Measurements from ENCODE around the gene RNU6-1. TPM values are rescaled to one million over a fixed set of nuclear protein-coding genes. Genes with fewer than 3 reads are reported as not detected.

Gene RNU6-1
- polyA plus RNA-seq, 1 donor = not detected

DNA sequence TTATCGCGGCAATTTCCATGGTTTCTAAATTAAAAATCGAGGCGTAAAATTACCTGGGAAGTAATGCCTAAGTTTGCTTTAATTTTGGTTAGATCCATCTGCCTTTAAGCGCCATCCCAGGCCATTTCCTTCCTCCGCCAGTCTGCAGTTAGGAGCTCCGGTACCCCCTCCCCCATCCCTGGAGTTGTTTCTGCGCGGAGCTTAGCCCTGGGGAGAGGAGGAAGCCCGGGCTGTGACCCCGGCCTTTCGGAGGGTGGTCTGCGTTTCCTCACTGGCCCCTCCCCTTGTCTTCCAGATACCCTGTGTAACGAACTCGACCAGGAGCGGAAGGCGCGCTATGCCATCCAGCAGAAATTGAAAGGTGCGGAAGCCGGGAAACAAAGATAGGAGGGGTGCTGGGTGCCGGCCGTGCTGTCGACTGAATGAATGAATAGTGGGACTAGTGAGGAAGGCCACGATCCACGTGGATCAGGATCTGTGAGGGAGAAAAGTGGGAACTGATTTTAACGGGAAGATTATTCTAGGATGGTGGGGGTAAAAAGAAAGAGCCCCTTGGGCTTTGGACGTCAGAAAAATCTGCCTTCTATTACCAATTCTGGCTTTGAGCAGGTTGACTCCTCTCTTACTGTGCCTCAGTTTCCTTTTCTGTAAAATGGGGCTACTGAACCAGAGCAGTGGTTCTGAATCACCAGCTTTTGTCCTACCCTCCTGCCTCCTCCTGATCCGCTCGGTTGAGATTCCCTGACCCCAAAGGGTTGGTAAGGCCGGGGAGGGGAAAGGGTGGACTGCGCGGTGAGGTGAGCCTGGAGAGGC lies 6.7 kb downstream of the RNU6-1 start:
- DNase-seq = no peak

DNA sequence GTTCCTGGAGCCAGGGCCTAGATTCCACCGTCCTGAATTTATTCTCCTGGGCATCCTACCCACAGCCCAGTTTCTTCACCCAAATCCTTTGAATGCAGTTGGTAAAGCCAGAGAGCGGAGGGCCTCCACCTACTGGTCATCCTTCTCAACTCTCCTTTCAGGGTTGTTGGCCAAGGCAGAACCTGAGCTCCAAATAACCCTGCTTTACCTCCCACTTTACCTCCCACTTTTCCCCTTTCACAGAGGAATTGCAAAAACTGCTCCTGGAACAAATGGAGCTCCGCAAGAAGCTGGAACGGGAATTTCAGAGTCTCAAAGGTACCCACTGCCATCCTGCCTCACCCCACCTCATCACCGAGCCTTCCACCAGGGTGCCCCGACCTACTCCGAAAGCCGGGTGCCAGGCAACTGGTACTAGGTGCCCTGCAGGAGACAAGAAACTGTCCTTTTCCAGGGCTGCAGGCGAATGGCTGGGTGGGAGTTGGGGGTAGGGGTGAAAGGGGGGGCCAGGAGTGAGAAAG lies 7.8 kb downstream of the RNU6-1 start:
- DNase-seq = no peak

DNA sequence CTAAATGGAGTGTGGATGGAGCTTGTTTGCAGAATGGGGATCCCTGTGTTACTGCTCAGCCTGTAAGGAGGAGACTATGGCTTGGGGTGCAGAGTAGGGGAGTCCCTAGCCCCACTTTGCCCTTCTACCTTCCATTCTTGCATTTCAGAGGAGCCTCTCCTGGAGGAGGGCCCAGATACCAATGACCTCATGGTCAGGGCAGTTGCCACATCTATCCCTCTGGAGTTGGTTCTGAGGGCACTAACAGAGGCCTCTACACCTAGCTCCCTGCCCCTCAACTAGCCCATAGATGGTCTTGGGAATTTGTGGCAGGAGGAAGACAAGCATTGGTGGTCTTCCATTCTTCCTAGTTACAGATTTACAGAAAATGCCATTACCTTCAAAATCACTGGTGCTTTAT lies 8.5 kb downstream of the RNU6-1 start:
- no peak for DNase-seq

DNA sequence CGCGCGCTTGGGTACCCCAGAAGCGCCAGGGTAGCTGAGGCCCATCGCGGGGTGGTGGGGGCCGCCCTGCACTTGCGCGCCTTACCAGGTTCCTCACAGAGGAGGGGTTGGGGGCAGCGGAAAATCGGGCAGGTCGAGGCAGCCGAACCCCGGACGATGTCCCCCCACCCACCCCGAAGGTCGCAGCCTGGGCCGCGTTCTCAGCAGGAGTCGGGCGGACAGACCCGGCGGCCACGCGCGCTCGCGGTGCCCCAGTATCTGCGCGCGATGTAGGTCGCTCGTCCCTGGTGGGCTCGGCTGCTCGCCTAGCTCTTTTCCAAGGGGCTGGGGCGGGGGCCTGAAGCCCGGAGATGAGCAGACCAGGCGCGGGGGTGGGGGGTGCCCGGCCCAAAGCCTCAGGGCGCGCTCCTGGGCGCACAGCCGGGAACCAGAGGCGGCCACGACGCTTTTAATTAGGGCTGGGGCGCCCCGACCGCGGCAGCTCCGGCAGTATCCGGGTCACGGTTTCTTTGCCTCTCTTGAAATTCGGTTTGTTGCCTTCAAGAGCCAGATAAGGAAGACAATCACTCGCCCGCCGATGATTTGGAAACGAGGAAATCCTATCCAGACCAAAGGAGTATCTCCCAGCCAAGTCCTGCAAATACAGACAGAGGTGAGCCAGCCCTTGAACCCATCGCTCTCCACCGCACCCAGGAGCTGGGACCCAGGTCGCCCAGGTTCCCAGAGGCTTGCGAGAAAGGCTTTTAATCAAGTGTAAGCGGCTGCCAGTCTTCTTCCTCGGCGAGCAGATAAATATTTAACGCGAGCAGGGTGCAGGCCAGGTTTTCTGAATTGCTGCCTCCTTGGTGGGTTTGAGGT lies 10.0 kb downstream of the RNU6-1 start:
- no peak for DNase-seq

DNA sequence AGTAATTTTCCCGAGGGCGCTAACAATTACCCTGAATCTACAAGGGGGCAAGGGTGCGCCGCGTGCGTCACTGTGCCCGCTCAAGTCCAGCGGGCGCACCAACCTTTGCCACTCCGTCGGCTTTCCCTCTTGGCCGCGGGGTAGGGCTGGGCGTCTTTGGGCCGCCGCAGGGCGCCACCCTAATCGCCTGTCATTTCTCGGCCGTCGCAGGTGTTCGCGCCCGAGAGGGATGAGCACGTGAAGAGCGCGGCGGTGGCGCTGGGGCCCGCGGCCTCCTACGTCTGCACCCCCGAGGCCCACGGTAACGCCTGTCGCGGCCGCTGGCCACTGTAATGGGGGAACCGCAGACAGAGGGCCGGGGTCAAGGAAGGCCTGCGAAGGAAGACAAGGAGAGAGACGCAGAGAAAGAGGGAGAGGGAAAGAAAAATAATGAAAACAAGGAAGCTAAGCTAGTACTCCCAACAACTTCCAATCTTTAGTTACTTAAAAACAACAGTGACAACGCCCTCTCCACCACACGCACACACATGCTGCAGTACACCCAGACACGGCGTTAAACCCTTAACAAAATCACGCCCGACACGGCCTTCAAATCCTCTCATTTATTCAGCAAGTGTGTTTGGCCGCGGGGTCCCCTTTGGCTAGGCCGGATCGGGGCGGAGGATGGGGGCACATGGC lies 10.7 kb downstream of the RNU6-1 start:
- DNase-seq = no peak

DNA sequence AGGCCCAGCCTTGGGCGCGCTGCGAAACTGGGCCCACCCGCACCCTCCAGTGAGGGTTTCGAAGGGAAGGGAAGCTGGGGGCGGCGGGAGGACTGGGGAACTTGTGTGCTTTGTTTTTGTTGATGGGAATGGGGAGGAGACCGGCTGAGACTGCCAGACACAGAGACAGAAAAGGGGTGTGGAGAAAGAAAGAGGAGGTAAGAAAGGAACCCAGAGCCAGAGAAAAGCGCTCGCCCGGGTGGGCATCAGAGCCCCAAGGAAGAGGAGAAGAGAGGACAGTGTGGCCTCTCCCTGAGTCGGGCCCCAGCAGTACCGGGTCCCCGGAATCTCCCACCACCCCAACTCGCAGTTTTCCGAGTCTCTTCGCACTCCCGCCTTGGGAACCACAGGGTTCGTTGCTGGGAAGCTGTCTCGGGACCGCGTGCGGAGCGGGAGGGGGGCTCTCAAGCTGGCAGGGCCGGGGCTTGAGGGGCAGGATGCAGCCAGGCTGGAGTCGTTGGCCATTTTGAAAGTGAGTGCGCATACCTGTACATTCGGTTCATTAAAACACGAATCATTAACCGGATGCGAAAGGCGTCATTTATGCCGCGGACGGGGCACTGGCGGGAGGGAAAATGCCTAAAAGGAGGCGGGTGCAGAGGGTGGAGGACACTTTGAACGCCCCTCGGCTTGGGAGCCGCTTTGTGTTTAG lies 11.4 kb downstream of the RNU6-1 start:
- no peak for DNase-seq

DNA sequence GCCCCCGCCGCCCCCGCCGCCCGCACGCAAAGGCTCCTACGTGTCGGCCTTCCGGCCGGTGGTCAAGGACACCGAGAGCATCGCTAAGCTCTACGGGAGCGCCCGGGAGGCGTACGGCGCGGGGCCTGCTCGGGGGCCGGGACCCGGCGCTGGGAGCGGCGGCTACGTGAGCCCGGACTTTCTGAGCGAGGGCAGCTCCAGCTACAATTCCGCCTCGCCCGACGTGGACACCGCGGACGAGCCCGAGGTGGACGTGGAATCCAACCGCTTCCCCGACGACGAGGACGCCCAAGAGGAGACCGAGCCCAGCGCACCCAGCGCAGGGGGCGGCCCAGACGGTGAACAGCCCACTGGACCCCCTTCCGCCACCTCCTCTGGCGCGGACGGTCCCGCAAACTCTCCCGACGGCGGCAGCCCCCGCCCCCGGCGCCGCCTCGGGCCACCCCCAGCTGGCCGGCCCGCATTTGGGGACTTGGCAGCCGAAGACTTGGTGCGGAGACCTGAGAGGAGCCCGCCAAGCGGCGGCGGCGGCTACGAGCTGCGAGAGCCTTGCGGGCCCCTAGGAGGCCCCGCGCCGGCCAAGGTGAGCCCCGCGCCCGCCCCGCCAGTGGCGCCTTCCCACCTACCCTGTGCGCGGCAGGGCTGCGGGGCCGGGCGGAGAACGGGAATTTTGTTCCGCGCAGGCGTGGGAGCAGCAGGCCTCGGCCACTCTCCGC lies 12.1 kb downstream of the RNU6-1 start:
- no peak for DNase-seq

DNA sequence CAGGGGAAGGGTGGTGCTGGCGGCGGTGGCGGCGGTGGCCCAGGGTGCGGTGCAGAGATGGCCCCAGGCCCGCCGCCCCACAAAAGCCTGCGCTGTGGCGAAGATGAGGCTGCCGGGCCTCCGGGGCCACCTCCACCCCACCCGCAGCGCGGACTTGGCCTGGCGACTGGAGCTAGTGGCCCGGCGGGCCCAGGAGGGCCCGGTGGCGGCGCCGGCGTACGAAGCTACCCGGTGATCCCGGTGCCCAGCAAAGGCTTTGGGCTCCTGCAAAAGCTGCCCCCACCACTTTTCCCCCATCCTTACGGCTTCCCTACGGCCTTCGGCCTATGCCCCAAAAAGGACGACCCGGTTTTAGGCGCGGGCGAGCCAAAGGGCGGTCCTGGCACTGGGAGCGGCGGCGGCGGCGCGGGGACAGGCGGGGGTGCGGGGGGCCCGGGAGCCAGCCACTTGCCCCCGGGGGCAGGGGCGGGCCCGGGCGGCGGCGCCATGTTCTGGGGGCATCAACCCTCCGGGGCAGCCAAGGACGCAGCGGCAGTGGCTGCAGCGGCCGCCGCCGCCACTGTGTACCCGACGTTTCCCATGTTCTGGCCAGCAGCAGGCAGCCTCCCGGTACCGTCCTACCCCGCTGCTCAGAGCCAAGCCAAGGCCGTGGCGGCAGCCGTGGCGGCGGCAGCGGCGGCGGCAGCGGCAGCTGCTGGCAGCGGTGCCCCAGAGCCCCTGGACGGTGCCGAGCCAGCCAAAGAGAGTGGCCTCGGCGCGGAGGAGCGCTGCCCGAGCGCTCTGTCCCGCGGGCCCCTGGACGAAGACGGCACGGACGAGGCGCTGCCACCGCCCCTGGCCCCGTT lies 12.9 kb downstream of the RNU6-1 start:
- no peak for DNase-seq

DNA sequence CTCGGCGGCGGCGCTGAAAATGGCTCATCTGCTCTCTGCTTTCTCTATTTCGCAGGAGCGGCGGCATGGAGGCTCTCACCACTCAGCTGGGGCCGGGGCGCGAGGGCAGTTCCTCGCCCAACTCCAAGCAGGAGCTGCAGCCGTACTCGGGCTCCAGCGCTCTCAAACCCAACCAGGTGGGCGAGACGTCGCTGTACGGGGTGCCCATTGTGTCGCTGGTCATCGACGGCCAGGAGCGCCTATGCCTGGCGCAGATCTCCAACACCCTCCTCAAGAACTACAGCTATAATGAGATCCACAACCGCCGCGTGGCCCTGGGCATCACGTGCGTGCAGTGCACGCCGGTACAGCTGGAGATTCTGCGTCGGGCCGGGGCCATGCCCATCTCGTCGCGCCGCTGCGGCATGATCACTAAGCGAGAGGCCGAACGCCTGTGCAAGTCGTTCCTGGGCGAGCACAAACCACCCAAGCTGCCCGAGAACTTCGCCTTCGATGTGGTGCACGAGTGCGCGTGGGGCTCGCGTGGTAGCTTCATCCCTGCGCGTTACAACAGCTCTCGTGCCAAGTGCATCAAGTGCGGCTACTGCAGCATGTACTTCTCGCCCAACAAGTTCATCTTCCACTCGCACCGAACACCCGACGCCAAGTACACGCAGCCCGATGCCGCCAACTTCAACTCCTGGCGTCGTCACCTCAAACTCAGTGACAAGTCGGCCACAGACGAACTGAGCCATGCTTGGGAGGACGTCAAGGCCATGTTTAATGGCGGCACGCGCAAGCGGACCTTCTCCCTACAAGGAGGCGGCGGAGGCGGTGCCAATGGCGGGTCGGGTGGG lies 13.7 kb downstream of the RNU6-1 start:
- DNase-seq = no peak

DNA sequence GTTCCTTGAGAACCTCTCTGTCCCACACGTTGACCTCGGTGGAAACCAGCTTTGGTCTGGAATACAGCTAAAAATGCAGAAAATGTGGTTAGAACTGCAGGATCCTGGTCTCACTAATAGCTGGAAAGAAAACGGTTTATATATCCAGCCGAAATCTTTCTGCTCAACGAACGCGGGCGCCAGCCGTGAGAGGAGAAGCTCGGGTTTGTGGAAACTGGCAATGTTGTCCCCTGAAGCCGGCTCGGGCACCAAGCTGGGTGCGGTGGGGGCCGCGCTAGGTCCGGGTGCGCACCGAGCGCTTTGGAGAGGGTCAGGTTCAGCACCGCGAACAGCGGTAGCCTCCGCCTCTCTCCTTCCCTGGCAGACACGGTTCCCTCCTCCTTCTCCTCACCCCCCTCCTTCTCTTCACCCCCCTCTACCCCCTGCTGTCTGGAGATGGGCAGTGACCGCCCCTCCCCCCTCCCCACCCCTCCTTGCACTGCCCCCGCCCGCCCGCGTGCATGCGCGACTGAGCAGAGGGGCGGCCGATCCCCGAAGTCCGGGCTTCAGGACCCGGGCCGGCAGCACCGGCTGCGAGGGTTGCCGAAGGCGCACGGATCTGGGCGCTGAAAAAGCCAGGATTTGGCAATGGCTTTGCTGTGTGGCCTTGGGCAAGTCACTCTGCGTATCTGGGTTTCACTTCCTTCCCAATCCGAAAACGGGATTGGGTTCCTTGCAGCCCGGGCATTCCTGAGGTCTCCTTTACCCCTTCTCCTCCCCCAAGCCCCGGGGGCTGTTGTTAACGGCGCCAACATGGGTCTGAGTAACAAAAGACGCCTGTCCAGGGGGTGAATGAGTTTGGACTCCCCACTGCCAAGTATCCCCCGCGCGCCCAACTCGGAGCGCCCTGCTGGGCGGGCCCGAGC lies 14.6 kb downstream of the RNU6-1 start, which contains the start of gene SKOR1:
TSS of gene SKOR1 (plus strand) at position 534 of the 905 bp plus-strand sequence. CDS start at position 628, 94 bp downstream.
- no peak for DNase-seq

DNA sequence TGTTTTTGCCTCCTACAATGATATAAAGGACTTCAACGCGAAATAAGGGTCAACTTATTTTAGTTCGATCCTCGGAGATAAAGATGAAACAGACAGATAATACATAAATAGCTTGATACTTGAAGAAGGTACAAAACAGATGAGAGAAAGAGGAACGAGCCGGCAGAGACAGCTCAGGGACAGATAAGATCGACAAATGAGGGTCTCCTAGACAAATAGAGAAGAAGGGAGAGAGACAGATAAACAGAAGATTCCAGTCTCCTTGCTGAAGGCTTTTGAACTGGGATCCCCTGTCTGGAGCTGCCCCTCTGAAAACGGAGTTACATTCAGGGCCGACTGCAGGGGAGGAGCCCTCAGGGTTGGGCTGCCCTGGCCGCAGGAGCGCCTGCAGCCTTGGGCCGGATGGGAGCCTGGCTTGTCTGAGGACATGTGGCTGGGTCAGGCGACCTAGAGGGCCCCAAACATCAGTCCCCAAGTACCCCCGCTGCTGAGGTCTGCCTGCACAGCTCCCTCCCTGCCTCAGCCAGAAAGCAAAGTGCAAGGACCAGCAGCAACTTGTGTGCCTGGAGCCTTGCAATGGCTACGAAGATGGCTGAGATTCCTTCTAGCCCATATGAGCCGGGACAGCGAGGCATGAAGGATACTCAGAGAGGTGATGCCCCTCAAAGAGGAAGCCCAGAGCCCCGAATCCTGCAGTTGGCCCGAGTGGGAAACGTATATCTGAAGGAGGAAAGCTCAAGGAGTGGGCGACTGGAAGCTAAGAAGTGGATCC lies 15.5 kb downstream of the RNU6-1 start:
- DNase-seq = no peak

DNA sequence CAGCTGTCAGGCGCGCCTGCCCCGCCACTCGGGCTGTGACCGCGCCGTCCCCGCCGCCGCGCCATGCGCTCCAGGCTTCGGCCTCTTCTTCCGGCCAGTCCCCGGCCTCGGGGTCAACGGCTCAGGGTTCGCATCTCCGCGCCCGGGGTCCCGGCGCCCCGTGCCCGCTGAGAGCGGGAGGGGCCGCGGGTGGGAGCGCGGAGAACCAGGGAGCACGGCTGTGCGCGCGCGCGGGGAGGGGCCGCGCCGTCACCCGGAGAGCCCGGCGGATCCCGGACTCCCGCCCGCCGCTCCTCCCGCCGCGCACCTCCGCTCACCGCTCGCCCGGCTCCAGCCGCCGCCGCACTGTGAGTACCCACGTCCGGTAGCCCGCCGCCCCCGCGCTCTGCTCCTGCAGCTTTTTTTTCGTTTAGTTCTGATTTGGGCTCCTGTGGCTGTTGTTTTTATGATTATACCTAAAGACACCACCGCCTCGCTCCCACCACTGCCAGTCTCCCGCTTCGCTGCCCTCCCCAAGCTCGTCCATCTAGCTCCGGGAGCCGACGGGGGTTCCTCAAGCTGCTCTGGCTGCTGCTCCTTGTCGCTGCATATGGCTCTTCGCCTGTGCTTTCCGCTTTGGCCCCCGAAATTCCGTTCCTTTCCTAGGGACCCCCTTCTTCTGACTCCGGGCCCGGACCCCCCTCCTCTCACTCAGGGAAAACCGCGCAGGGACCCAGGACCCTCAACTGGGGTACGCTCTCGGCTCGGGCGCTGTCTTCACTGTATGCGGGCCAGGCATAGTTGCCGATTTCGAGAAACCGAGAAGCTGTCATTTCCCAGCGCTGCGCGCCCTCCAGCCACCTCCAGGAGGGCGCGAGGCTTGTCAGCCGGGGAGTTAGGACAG lies 16.3 kb downstream of the RNU6-1 start:
- DNase-seq = no peak

DNA sequence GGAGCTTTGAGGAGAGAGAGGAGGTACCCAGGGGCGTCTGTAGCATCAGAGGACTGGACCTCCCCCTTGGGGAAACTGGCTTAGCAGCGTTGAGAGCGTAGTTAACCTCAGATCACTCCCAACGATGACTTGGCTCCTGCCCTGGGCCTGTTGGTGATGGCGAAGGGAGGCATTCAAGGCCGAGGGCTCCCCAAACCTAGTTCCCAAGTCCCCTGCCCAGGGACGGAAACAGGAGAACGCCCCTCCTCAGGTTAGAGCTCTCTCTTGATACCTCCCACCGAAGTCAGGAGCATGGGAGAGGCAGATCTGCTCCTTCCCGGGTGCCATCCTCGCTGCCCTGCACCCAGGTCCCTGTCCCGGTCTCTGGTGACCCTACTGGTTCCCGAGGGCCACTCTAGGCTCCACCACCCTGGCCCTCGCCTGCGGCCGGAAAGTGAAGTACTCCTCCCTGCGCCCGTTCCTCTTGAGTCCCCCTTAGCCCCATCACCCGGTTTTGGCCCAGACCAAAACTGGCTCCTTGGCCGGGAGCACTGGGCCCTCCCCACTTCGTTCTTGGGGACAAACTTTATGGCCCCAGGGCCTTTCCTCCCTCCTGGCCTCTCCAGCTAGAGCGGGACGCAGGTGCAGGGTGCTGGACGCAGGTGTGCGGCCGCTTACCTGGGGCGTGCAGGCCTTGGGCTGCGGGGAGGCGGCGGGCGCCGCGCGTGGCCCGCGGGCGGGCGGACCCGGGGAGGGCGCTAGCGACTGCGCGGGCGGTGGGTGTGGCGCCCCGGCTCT lies 17.1 kb downstream of the RNU6-1 start:
- DNase-seq = no peak

DNA sequence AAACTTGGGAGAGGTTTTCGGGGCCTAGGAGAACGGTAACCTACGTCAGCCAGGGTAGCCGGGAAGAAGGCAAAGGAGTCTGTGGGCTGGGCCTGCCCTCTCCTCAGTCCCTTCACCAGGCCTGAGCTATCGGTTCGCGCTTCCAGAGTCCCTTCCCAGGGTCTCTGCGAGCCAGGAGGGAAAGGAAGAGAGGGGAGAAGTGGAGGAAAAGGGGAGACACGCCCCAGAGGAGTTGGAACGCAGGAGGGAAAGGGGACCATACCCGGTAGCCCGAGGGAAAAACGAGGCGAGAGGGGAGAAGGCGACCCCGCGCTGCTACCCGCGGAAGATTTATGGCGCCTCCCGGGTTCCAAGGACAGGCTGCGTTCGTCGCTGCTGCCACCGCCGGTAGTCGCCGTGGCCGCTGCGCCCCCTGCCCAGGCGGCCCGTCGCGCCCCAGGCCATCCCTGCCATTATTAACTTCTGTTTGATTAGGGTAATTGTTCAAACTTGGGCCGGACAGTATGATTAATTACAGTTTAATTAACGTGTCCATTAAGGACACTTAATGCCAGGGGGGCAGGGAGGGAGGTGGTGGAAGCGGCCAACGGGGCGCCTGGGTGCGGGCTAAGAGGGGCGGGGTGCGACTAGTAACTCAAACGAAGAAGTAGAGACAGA lies 17.9 kb downstream of the RNU6-1 start:
- DNase-seq = no peak

Data from hindlimb muscle (tissue), 1 donor.